Measurements from ENCODE around the gene SCG5. TPM values are rescaled to one million over a fixed set of nuclear protein-coding genes. Genes with fewer than 3 reads are reported as not detected.

The SCG5 gene
- total and polyA plus RNA-seq, 2 of the 13 experiments (the other 11 are each of a cell fraction or from before 2014, with no cell fraction given) = 2.3 to 3.5 TPM

GRCh38 chr15:32718227-32718820 lies 76.8 kb downstream of the SCG5 start (continued):
- TF ChIP-seq ZNF574 (CRISPR knock-in tag; IDR thresholded peaks at IDR 0.05) = peak; percentile 17; the same call in 1 of the 2 replicates
- 0 out of 2 replicates have a peak, but pooled peaks have one; percentile 29 for TF ChIP-seq SRY (CRISPR knock-in tag; IDR thresholded peaks at IDR 0.05)
- peak; percentile 63 for TF ChIP-seq HNRNPLL (IDR thresholded peaks at IDR 0.05; ENCODE audit: low read depth, low read length, poor library complexity, severe bottlenecking)
- TF ChIP-seq GMEB2 (CRISPR knock-in tag; IDR thresholded peaks at IDR 0.05; ENCODE audit: low read depth) = no peak

- Histone ChIP-seq H3K27me3 (ENCODE audit: control insufficient read depth in 1 of 2, insufficient read depth in 2 of 2, low read length in 2 of 2) (peaks cover 12 to 60% of the 10 kb centered on the region in 2 experiments), H3K4me1 (ENCODE audit: insufficient read depth, low read length) (peaks cover 21% of the 10 kb centered on the region), H3K9ac (ENCODE audit: insufficient read depth, low read depth, low read length) (no peak overlapping the region), H3K4me3 (replicated peaks in 1 of 3; ENCODE audit: insufficient read depth in 1 of 3, low read depth in 2 of 3, low read length in 3 of 3) (peak overlapping the region; percentile 33 to 68 (median 33)), H2AFZ (ENCODE audit: low read length) (no peak overlapping the region), H4K20me1 (ENCODE audit: insufficient read depth, low read length) (no peaks in the 10 kb centered on the region), H3K4me2 (ENCODE audit: low read depth, low read length) (peak overlapping the region; percentile 66), H3K27ac (ENCODE audit: extremely low read length, insufficient read depth, low read length) (no peak overlapping the region), H3K79me2 (ENCODE audit: insufficient read depth, low read length) (no peaks in the 10 kb centered on the region), H3K9me3 (ENCODE audit: low read length) (no peaks in the 10 kb centered on the region), H3K36me3 (replicated peaks in 1 of 2; ENCODE audit: control insufficient read depth in 1 of 2, insufficient read depth in 2 of 2, low read length in 2 of 2) (no peaks in the 10 kb centered on the region)
- 30% methylated on average over 30 of the region's 70 CpGs for WGBS (ENCODE audit: low lambda C conversion rate)
- in situ Hi-C loops (cut with HindIII; ENCODE audit: extremely low pct_ligation_motif_present, low pct_unique_long_range_greater_than_20kb) = loop anchor here (5.0 kb wide), 1 partner anchor 47 kb away; no protein-coding TSS in a partner anchor
- BruUV-seq (replicated peaks) = no TSS peak
- POLR2A ChIA-PET = no interaction called here
- FAIRE-seq = no peak
- CTCF ChIA-PET (ENCODE audit: low intra/inter-chr PET ratio, low total read pairs) = no interaction called here
- peak; percentile 64 for ATAC-seq
- intact Hi-C loops (cut with micrococcal nuclease; ENCODE audit: unreplicated experiment) = loop anchor here (5.0 kb wide), 1 partner anchor 42 kb away; no protein-coding TSS in a partner anchor
- no peak for TF ChIP-seq XBP1 (CRISPR knock-in tag; IDR thresholded peaks at IDR 0.05)
- TF ChIP-seq ZNF510 (CRISPR knock-in tag; IDR thresholded peaks at IDR 0.05; ENCODE audit: low read depth) = 0 out of 2 replicates have a peak, but pooled peaks have one; percentile 52
- peak; percentile 31; the same call in 1 of the 2 replicates for TF ChIP-seq ZNF777 (CRISPR knock-in tag; IDR thresholded peaks at IDR 0.05)
- DNase-seq (ENCODE audit: low spot score) = no peak
These were observed 77.6 kb downstream of the SCG5 start for GRCh38 chr15:32718821-32719716.
